OCI-LY1 (cell line): ENCODE data around the gene ETV1.

Source experiments
- H2AFZ ChIP-seq: fragments of 200-600 bp; sonication (generic), shearing (Covaris generic); 2 replicates; pipeline ENCODE4 v1.6.0; 2014; ENCODE audit warnings: antibody characterized with exemption, mild to moderate bottlenecking, low read length
- H3F3A ChIP-seq: fragments of 200-600 bp; sonication (generic), shearing (Covaris generic); 2 replicates; pipeline ENCODE4 v1.6.0; 2014; ENCODE audit warnings: mild to moderate bottlenecking, antibody characterized with exemption, low read length, moderate library complexity; ENCODE audit not compliant: insufficient read depth
- H3K27ac ChIP-seq: fragments of 200-600 bp; sonication (generic); 2 replicates; pipeline ENCODE4 v1.5.1; 2014; ENCODE audit warnings: low read length, mixed run types, mild to moderate bottlenecking, low read depth; ENCODE audit not compliant: poor library complexity, severe bottlenecking
- H3K27me3 ChIP-seq: fragments of 200-600 bp; sonication (generic); 2 replicates; pipeline ENCODE4 v1.6.0; 2014; ENCODE audit warnings: antibody characterized with exemption, mild to moderate bottlenecking, low read length, moderate library complexity; ENCODE audit not compliant: insufficient read depth
- H3K36me3 ChIP-seq: fragments of 200-600 bp; sonication (generic); 2 replicates; pipeline ENCODE4 v1.6.1; 2014; ENCODE audit warnings: mild to moderate bottlenecking, antibody characterized with exemption, low read length, moderate library complexity, mixed read lengths; ENCODE audit not compliant: insufficient read depth
- H3K4me1 ChIP-seq: fragments of 200-600 bp; sonication (generic); 2 replicates; pipeline ENCODE4 v1.5.1; 2014; ENCODE audit warnings: mild to moderate bottlenecking, low read length, moderate library complexity; ENCODE audit not compliant: insufficient read depth, severe bottlenecking
- H3K4me2 ChIP-seq: fragments of 200-600 bp; sonication (generic), shearing (Covaris generic); 2 replicates; pipeline ENCODE4 v1.6.1; 2014; ENCODE audit warnings: low read length
- H3K4me3 ChIP-seq: fragments of 200-600 bp; sonication (generic); 2 replicates; pipeline ENCODE4 v1.5.1; 2014; ENCODE audit warnings: low read length, low read depth, mild to moderate bottlenecking, mixed read lengths; ENCODE audit not compliant: poor library complexity, severe bottlenecking
- H3K79me2 ChIP-seq: fragments of 200-600 bp; shearing (Covaris generic); 2 replicates; pipeline ENCODE4 v1.6.1; 2016; ENCODE audit warnings: mixed run types, low read length, mixed read lengths; ENCODE audit not compliant: insufficient read depth
- H3K9ac ChIP-seq: fragments of 200-600 bp; sonication (generic), shearing (Covaris generic); 2 replicates; pipeline ENCODE4 v1.6.1; 2014; ENCODE audit warnings: mild to moderate bottlenecking, low read length, mixed read lengths
- H3K9me2 ChIP-seq: fragments of 200-600 bp; sonication (generic), shearing (Covaris generic); 2 replicates; pipeline ENCODE4 v1.6.1; 2014; ENCODE audit warnings: low read depth, mild to moderate bottlenecking, low read length, mixed read lengths
- H3K9me3 ChIP-seq: fragments of 200-600 bp; shearing (Covaris generic); 2 replicates; pipeline ENCODE4 v1.6.1; 2014; ENCODE audit warnings: low read length, mixed read lengths
- H4K20me1 ChIP-seq: fragments of 200-600 bp; sonication (generic), shearing (Covaris generic); 2 replicates; pipeline ENCODE4 v1.6.0; 2016; ENCODE audit warnings: mild to moderate bottlenecking, low read length; ENCODE audit not compliant: insufficient read depth
- CTCF ChIP-seq: fragments of 200-600 bp; sonication (generic), shearing (Covaris generic); IDR thresholded peaks from 2 replicates; pipeline ENCODE4 v1.5.1; 2017; ENCODE audit warnings: mild to moderate bottlenecking, antibody characterized with exemption, low read length, moderate library complexity, mixed read lengths
- EZH2 ChIP-seq: fragments of 200-600 bp; sonication (generic), shearing (Covaris generic); IDR thresholded peaks from 2 replicates; pipeline ENCODE4 v1.8.0; 2017; ENCODE audit warnings: borderline replicate concordance, mixed run types, mild to moderate bottlenecking, antibody characterized with exemption, low read length, moderate library complexity, mixed read lengths

Gene ETV1

GRCh38 chr7:13844954-13845353 is 144.5 kb downstream of the ETV1 start:
- Histone ChIP-seq H3K9me3 (no peaks in the 10 kb centered on the region), H3K4me3 (no peak overlapping the region), H2AFZ (no peak overlapping the region), H4K20me1 (no peaks in the 10 kb centered on the region), H3K27me3 (no peaks in the 10 kb centered on the region), H3K79me2 (no peaks in the 10 kb centered on the region), H3F3A (no peaks in the 10 kb centered on the region), H3K9ac (no peak overlapping the region), H3K36me3 (no peaks in the 10 kb centered on the region), H3K4me2 (no peak overlapping the region), H3K27ac (no peak overlapping the region), H3K4me1 (peaks cover 5% of the 10 kb centered on the region), H3K9me2 (no peaks in the 10 kb centered on the region)
- TF ChIP-seq EZH2 (no peak), CTCF (no peak)

- Histone ChIP-seq H3K4me3 (no peak overlapping the region), H3K27ac (no peak overlapping the region), H3K9me2 (no peaks in the 10 kb centered on the region), H3K27me3 (no peaks in the 10 kb centered on the region), H3K9ac (no peak overlapping the region), H3K4me2 (no peak overlapping the region), H2AFZ (no peak overlapping the region), H4K20me1 (no peaks in the 10 kb centered on the region), H3K9me3 (no peaks in the 10 kb centered on the region), H3K36me3 (no peaks in the 10 kb centered on the region), H3F3A (no peaks in the 10 kb centered on the region), H3K79me2 (no peaks in the 10 kb centered on the region), H3K4me1 (no peaks in the 10 kb centered on the region)
- TF ChIP-seq EZH2: no peak
- TF ChIP-seq CTCF: no peak
Observed at GRCh38 chr7:13841284-13841683, 148.2 kb downstream of the ETV1 start.
